Peyer's patch (tissue), 4 donors: ENCODE results near the gene MRPS2.
"Not testable (repeated sequence)": the region's sequence is repeated elsewhere in the genome, so short reads cannot be mapped to it uniquely, and the experiment has no call there.

Experiments used
- POLR2A ChIP-seq, 2 donors: fragments of 450-650 bp; IDR thresholded peaks; one replicate each; pipeline ENCODE4 v1.5.1; 2017; ENCODE audit warnings: antibody characterized with exemption in 2 of 2, mild to moderate bottlenecking in 2 of 2, moderate library complexity in 2 of 2
- TF ChIP-seq, protein P1 (sequence below), 6 experiments: fragments of 450-650 bp in 4 of 6; fragments of 200-600 bp in 2 of 6; sonication (generic) in 1 of 6; IDR thresholded peaks; one replicate each; pipeline ENCODE4 v1.5.1; 2017 to 2019; ENCODE audit warnings: antibody characterized with exemption in 6 of 6, mild to moderate bottlenecking in 3 of 6, moderate library complexity in 1 of 6

DNA sequence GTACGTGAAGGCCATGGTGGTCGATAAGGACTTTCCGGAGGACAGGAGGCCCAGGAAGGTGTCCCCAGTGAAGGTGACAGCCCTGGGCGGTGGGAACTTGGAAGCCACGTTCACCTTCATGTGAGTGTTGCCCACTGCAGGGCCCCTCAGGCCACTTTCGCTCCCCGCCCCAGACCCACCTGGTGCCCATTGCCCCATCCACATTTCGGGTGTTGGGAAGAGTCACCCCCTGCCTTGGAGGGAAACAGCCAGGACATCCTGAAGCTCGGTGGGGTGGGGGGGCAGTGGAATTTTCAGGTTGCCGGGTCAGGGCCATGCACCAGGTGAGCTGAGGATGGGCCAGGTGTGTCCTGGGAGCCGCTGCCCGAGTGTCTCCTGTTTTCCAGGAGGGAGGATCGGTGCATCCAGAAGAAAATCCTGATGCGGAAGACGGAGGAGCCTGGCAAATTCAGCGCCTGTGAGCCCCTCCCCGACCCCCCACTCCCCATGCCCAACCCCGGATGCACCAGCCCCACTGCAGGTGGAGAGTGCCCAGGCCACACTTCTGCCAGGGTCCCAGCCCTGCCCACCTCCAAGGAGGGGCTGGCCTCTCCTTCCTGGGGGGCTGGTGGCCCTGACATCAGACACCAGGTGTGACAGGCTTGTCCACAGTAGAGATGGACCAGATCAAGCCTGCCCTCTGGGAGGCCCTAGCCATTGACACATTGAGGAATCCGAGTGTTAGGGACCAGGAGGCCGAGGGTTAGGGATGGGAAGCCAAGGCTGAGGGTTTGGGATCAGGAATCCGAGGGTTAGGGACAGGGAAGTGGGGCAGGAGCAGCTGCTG lies 46.5 kb downstream of the MRPS2 start:
- TF ChIP-seq, protein P1, sequence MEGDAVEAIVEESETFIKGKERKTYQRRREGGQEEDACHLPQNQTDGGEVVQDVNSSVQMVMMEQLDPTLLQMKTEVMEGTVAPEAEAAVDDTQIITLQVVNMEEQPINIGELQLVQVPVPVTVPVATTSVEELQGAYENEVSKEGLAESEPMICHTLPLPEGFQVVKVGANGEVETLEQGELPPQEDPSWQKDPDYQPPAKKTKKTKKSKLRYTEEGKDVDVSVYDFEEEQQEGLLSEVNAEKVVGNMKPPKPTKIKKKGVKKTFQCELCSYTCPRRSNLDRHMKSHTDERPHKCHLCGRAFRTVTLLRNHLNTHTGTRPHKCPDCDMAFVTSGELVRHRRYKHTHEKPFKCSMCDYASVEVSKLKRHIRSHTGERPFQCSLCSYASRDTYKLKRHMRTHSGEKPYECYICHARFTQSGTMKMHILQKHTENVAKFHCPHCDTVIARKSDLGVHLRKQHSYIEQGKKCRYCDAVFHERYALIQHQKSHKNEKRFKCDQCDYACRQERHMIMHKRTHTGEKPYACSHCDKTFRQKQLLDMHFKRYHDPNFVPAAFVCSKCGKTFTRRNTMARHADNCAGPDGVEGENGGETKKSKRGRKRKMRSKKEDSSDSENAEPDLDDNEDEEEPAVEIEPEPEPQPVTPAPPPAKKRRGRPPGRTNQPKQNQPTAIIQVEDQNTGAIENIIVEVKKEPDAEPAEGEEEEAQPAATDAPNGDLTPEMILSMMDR (IDR thresholded peaks at IDR 0.05) = not testable (repeated sequence)
- TF ChIP-seq POLR2A (IDR thresholded peaks at IDR 0.05) = not testable (repeated sequence)
